GM12873 (cell line): ENCODE measurements around the gene COMMD10.

Source experiments
- TF ChIP-seq, protein P1 (sequence below): IDR thresholded peaks from 2 replicates; pipeline ENCODE4 v1.5.1; 2012; ENCODE audit warnings: low read depth, mild to moderate bottlenecking, moderate library complexity, low read length, control low read depth; ENCODE audit not compliant: insufficient read depth; ENCODE audit errors: missing control alignments

Gene COMMD10

DNA sequence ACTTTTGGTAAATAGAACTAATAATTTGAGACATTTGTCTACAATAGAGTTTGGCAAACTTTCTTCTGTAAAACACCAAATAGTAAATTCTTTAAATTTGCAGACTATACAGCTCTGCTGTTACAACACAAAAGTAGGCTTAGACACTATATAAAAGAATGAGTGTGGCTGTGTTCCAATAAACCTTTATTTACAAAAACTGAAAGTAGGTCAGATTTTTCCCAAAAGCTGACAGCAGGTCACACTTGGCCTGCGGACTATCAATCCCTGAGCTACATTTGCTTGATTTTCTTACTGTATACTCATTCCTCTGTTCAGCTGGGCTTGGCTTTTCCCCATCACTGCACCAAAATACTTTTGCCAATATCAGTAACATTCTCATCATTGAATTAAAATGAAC, 189.4 kb downstream of the COMMD10 start:
- TF ChIP-seq, protein P1, sequence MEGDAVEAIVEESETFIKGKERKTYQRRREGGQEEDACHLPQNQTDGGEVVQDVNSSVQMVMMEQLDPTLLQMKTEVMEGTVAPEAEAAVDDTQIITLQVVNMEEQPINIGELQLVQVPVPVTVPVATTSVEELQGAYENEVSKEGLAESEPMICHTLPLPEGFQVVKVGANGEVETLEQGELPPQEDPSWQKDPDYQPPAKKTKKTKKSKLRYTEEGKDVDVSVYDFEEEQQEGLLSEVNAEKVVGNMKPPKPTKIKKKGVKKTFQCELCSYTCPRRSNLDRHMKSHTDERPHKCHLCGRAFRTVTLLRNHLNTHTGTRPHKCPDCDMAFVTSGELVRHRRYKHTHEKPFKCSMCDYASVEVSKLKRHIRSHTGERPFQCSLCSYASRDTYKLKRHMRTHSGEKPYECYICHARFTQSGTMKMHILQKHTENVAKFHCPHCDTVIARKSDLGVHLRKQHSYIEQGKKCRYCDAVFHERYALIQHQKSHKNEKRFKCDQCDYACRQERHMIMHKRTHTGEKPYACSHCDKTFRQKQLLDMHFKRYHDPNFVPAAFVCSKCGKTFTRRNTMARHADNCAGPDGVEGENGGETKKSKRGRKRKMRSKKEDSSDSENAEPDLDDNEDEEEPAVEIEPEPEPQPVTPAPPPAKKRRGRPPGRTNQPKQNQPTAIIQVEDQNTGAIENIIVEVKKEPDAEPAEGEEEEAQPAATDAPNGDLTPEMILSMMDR, result no peak

DNA sequence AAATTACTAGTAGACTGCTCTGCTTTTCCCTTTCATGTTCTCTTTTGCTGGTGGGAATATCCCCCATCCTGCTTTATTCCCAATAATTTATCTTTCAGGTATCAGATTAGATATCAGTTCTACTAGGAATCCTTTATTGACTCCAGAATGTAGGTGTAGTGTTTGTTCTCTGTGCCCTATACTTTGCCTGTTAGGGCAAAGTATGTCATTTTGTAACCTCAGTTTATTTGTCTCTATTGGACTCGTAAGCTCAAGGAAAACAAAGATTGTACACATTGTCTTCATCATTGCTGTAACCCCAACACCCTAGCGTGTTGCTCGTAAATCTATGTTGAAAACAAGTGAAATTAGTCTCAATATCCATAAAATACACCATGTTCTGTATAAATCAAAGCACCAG, 190.5 kb downstream of the COMMD10 start:
- TF ChIP-seq, protein P1, result no peak

DNA sequence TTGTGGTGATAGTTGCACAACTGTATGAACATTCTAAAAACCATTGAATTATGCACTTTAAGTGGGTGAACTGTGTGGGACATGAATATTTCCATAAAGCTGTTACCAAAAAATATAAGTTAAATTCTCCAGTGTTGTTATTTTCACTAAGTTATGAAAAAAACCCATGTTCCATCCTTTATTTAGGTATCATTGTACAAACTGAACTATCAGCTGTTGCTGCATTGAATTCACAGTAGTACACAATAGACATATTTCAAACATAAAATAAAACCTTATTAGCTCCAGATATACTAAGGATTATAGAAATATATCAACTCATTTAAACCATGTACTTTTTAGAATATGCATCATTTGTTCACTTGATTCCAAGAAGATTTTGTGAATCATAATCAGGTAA, 192.1 kb downstream of the COMMD10 start:
- TF ChIP-seq, protein P1, result no peak

DNA sequence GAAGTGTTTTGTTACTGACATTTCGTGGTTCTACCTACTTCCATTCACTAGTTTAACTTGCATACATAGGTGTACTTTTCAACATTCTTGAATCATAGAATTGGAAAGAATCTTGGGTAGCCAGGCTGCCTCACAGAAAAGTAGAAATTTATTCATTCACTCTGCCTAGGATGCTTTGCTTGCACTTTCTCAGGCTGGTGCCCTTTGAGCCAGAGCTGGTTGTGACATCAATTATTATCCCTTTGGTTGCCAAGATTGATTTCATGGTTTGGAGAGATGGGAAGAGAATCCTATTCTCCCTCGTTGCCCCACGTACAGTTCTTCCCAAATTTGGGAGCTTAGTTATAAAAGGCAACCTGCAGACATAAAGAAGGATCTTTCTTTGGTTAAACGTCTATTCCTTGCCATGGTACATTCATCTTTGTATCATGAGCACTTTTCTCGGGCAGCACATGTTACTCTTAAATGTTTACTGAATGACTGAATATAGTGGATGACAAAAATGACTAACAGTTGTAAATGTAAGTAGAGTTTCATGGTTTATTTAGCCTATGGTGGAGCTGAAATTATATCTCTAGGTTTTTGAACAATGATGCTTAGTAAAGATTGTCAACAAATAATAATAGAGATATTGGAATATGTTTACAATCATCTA, 195.5 kb downstream of the COMMD10 start:
- TF ChIP-seq, protein P1, result no peak

DNA sequence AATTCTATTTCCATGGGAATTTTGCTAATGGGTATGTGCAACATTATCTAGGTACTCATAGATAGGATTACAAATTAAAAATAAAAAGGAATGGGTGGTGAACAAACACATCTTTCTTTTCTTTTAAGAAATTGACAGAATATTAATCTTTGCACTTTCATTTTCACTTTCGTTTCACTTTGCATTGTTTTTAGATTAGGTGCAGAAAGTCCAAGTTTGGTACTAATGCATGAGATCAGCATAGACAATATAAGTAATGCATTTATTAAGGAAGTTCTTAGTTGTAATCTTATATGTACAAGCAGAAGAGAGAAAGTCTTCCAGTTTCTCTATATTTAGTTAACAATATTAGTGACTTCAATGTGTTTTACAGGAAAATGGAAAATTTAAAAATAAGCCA, 196.5 kb downstream of the COMMD10 start:
- TF ChIP-seq, protein P1, result no peak

DNA sequence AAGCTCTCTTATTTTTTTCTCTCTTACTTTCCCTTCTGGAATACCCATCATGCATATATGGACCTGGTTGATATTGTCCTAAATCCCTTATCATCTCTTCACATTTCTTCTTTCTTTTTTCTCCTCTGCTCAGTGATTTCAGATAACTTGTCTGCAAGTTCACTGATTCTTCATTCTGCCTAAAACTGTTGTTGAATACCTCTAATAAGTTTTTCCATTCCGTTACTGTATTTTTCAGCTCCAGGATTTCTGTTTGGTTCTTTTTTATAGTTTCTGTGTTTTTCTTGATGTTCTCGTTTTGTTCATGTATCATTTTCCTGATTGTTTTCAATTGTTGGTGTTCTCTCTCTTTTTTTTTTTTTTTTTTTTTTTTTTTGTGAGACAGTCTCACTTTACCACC, 203.7 kb downstream of the COMMD10 start:
- TF ChIP-seq, protein P1, result no peak

DNA sequence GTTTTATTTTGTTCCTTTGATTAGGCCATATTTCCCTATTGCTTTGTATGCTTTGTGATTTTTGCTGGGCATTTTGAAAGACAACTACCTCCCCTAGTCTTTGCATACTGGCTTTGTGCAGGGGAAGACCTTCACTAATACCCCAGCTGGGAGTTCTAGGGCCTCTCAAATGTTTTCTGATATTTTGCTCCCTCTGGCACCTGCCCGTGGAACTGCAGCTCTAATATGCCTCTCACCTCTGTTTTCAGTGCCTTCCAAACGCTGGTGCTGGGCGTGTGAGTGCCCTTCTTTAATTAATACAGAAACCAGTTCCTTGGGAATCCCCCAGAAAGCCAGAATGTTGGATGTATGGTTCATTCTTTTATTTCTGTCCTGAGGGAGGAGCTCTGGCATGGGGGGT, 204.5 kb downstream of the COMMD10 start:
- TF ChIP-seq, protein P1, result peak; percentile 32
